BE2C (cell line): ENCODE results near the gene KCNQ5.

Source experiments
- DNase-seq: peaks from one replicate; pipeline ENCODE4 v3.0.0-alpha.2; 2020
- H3K27me3 ChIP-seq: fragments of 250-450 bp; sonication (Bioruptor Pico); 2 replicates; pipeline ENCODE4 v1.5.1; 2020; ENCODE audit warnings: mild to moderate bottlenecking
- H3K36me3 ChIP-seq: fragments of 250-450 bp; sonication (Bioruptor Pico); 2 replicates; pipeline ENCODE4 v1.5.1; 2020; ENCODE audit warnings: mild to moderate bottlenecking
- H3K4me1 ChIP-seq: fragments of 250-450 bp; sonication (Bioruptor Pico); 2 replicates; pipeline ENCODE4 v1.5.1; 2020
- H3K4me3 ChIP-seq: 2 replicates; pipeline ENCODE4 v1.5.1; 2011; ENCODE audit warnings: low read depth, low read length
- H3K9me3 ChIP-seq: fragments of 250-450 bp; sonication (Bioruptor Pico); 2 replicates; pipeline ENCODE4 v1.5.1; 2020
- CTCF ChIP-seq: IDR thresholded peaks from 2 replicates; pipeline ENCODE4 v1.5.1; 2012; ENCODE audit warnings: mild to moderate bottlenecking, low read depth, low read length

The KCNQ5 gene

GRCh38 chr6:73152966-73153757 lies 531.3 kb downstream of the KCNQ5 start:
- no peaks in the 10 kb centered on the region for H3K36me3 ChIP-seq
- no peak for DNase-seq
- TF ChIP-seq CTCF = no peak
- H3K9me3 ChIP-seq = no peaks in the 10 kb centered on the region
- H3K27me3 ChIP-seq = no peaks in the 10 kb centered on the region
- H3K4me3 ChIP-seq = no peak overlapping the region
- no peaks in the 10 kb centered on the region for H3K4me1 ChIP-seq

GRCh38 chr6:73156793-73157767 lies 535.2 kb downstream of the KCNQ5 start:
- Histone ChIP-seq H3K4me3 (no peak overlapping the region), H3K27me3 (no peaks in the 10 kb centered on the region), H3K9me3 (no peaks in the 10 kb centered on the region), H3K36me3 (no peaks in the 10 kb centered on the region), H3K4me1 (no peaks in the 10 kb centered on the region)
- DNase-seq = no peak
- no peak for TF ChIP-seq CTCF

GRCh38 chr6:73157870-73158269 lies 536.0 kb downstream of the KCNQ5 start:
- H3K4me1 ChIP-seq = no peaks in the 10 kb centered on the region
- no peak for DNase-seq
- no peaks in the 10 kb centered on the region for H3K9me3 ChIP-seq
- no peak for TF ChIP-seq CTCF
- H3K36me3 ChIP-seq = no peaks in the 10 kb centered on the region
- H3K27me3 ChIP-seq = no peaks in the 10 kb centered on the region
- H3K4me3 ChIP-seq = no peak overlapping the region

- no peaks in the 10 kb centered on the region for H3K27me3 ChIP-seq
- no peak for TF ChIP-seq CTCF
- no peaks in the 10 kb centered on the region for H3K9me3 ChIP-seq
- H3K4me1 ChIP-seq = no peaks in the 10 kb centered on the region
- DNase-seq = no peak
- H3K36me3 ChIP-seq = no peaks in the 10 kb centered on the region
- H3K4me3 ChIP-seq = no peak overlapping the region
Measured at GRCh38 chr6:73169111-73169510, 547.2 kb downstream of the KCNQ5 start.

- H3K36me3 ChIP-seq = no peaks in the 10 kb centered on the region
- H3K4me3 ChIP-seq = no peak overlapping the region
- H3K4me1 ChIP-seq = no peaks in the 10 kb centered on the region
- H3K9me3 ChIP-seq = no peaks in the 10 kb centered on the region
- H3K27me3 ChIP-seq = no peaks in the 10 kb centered on the region
- no peak for TF ChIP-seq CTCF
- no peak for DNase-seq
Measured at GRCh38 chr6:73169633-73170032, 547.8 kb downstream of the KCNQ5 start.
